ENCODE measurements around the gene MRPL47.
A peak's percentile ranks its signal among the peaks of the same experiment; 100 is the strongest.

DNA sequence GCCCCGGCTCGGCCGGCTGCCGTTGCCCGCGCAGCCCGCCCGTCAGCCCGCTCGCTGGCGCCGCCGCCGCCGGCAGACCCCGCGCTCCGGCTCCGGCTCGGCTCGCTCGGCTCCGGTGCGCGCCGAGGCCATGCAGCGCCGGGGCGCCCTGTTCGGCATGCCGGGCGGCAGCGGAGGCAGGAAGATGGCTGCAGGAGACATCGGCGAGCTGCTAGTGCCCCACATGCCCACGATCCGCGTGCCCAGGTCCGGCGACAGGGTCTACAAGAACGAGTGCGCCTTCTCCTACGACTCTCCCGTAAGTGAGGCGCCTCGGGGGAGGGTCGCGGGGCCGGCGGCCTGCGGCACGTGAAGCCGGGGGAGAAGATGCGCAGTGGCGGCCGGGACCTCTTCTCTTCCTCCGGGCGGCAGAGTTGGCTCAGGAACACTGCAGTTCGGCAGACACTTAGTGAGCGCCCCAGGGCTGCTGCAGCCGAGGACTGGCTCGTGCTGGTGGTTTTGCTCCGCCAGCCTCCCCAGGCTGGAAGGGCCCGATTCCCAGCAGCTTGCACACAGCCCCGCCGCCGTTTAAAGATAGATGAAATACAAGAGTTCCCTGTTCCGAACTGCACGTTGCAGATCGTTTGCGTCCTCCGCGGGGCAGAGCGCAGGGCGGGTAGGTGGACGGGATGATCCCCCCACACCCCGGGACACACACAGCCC, 48.8 kb upstream of the MRPL47 start:
- no peak for TF ChIP-seq EZH2 (IDR thresholded peaks at IDR 0.05; ENCODE audit: borderline replicate concordance)
- TF ChIP-seq CTCF (IDR thresholded peaks at IDR 0.05; ENCODE audit: poor library complexity) = peak; percentile 32
